ENCODE results near the gene PRSS21. TPM values are rescaled to one million over a fixed set of nuclear protein-coding genes. Genes with fewer than 3 reads are reported as not detected.

The PRSS21 gene
- polyA plus RNA-seq, 1 of the 3 experiments (the other 2 are of a cell fraction), result not detected

- TF ChIP-seq GATA2 (CRISPR knock-in tag; IDR thresholded peaks at IDR 0.05) (no peak), USF2 (IDR thresholded peaks at IDR 0.05; ENCODE audit: borderline replicate concordance, low read depth, low read length) (no peak), YY1 (IDR thresholded peaks at IDR 0.05; ENCODE audit: low read depth) (no peak), FOSL2 (IDR thresholded peaks at IDR 0.05; ENCODE audit: borderline replicate concordance, low read depth) (no peak), JUND (IDR thresholded peaks at IDR 0.05) (no peak), ZBTB33 (IDR thresholded peaks at IDR 0.05; ENCODE audit: borderline replicate concordance, low read depth) (no peak), EP300 (IDR thresholded peaks at IDR 0.05; ENCODE audit: borderline replicate concordance in 1 of 2, low read depth in 1 of 2, low read length in 1 of 2) (no peak), SMC3 (IDR thresholded peaks at IDR 0.05; ENCODE audit: low read depth, low read length) (no peak)
Observed at GRCh38 chr16:2825049-2825742, 8.2 kb downstream of the PRSS21 start (continued).

DNA sequence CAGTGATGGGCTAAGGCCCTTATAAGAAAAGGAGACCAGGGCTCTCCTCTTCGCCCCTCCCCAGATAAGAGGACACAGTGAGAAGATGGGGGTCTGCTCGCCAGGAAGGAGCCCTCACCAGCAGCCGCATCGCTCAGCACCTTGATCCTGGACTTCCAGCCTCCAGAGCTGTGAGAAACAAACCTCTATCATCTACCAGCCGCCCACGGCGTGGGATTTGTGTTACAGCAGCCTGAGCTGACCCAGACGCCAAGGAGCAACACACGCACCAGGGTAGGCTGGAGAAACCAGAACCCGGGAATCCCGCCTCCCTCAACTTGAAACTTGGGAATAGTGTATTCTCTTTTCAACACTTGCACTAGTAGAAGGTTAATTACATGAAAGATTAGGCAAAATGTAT, 8.9 kb downstream of the PRSS21 start:
- Histone ChIP-seq H3K9me2 (no peaks in the 10 kb centered on the region), H4K20me1 (ENCODE audit: insufficient read depth) (no peaks in the 10 kb centered on the region), H3K4me2 (no peak overlapping the region), H3K4me3 (ENCODE audit: low read depth in 2 of 2, low read length in 1 of 2) (no peak overlapping the region), H2AFZ (ENCODE audit: low read depth) (no peak overlapping the region), H3K27me3 (ENCODE audit: insufficient read depth) (no peaks in the 10 kb centered on the region), H3K27ac (ENCODE audit: low read depth in 2 of 2, low read length in 1 of 2) (no peak overlapping the region), H3K36me3 (replicated peaks in 1 of 2; ENCODE audit: control insufficient read depth in 1 of 2, insufficient read depth in 2 of 2, low read length in 1 of 2) (no peaks in the 10 kb centered on the region), H3K9ac (no peak overlapping the region), H3F3A (replicated peaks; ENCODE audit: insufficient read depth) (no peaks in the 10 kb centered on the region), H3K9me3 (no peaks in the 10 kb centered on the region), H3K79me2 (ENCODE audit: insufficient read depth) (no peaks in the 10 kb centered on the region), H3K4me1 (ENCODE audit: control insufficient read depth in 1 of 2, insufficient read depth in 2 of 2, low read depth in 1 of 2, low read length in 1 of 2) (peaks cover 0 to 28% of the 10 kb centered on the region in 2 experiments; a peak in 1 of 4 replicates)
- WGBS (ENCODE audit: low lambda C conversion rate), result 71% methylated on average over 7 of the region's 11 CpGs
- no peak for DNase-seq
- POLR2A ChIA-PET, result no interaction called here
- TF ChIP-seq FOXM1 (IDR thresholded peaks at IDR 0.05; ENCODE audit: low read depth) (no peak), POLR2AphosphoS5 (IDR thresholded peaks at IDR 0.05; ENCODE audit: low read depth, low read length) (no peak), TAF1 (IDR thresholded peaks at IDR 0.05; ENCODE audit: borderline replicate concordance, low read depth, low read length) (no peak), USF2 (IDR thresholded peaks at IDR 0.05; ENCODE audit: borderline replicate concordance, low read depth, low read length) (no peak), RXRA (IDR thresholded peaks at IDR 0.05; ENCODE audit: borderline replicate concordance, low read depth) (no peak), MEF2A (IDR thresholded peaks at IDR 0.05; ENCODE audit: borderline replicate concordance, low read depth) (no peak), YY1 (IDR thresholded peaks at IDR 0.05; ENCODE audit: low read depth) (no peak), GATA2 (CRISPR knock-in tag; IDR thresholded peaks at IDR 0.05) (no peak), JUND (IDR thresholded peaks at IDR 0.05) (no peak), FOSL2 (IDR thresholded peaks at IDR 0.05; ENCODE audit: borderline replicate concordance, low read depth) (no peak), RAD21 (IDR thresholded peaks at IDR 0.05; ENCODE audit: low read length) (no peak), TCF12 (IDR thresholded peaks at IDR 0.05) (no peak), GABPA (IDR thresholded peaks at IDR 0.05; ENCODE audit: low read depth) (no peak), NRF1 (IDR thresholded peaks at IDR 0.05; ENCODE audit: low read depth, low read length) (no peak), RFX5 (IDR thresholded peaks at IDR 0.05; ENCODE audit: low read length) (no peak), EZH2phosphoT487 (IDR thresholded peaks at IDR 0.05; ENCODE audit: borderline replicate concordance, low read depth) (no peak), SMC3 (IDR thresholded peaks at IDR 0.05; ENCODE audit: low read depth, low read length) (no peak)
- TF ChIP-seq, protein P1, sequence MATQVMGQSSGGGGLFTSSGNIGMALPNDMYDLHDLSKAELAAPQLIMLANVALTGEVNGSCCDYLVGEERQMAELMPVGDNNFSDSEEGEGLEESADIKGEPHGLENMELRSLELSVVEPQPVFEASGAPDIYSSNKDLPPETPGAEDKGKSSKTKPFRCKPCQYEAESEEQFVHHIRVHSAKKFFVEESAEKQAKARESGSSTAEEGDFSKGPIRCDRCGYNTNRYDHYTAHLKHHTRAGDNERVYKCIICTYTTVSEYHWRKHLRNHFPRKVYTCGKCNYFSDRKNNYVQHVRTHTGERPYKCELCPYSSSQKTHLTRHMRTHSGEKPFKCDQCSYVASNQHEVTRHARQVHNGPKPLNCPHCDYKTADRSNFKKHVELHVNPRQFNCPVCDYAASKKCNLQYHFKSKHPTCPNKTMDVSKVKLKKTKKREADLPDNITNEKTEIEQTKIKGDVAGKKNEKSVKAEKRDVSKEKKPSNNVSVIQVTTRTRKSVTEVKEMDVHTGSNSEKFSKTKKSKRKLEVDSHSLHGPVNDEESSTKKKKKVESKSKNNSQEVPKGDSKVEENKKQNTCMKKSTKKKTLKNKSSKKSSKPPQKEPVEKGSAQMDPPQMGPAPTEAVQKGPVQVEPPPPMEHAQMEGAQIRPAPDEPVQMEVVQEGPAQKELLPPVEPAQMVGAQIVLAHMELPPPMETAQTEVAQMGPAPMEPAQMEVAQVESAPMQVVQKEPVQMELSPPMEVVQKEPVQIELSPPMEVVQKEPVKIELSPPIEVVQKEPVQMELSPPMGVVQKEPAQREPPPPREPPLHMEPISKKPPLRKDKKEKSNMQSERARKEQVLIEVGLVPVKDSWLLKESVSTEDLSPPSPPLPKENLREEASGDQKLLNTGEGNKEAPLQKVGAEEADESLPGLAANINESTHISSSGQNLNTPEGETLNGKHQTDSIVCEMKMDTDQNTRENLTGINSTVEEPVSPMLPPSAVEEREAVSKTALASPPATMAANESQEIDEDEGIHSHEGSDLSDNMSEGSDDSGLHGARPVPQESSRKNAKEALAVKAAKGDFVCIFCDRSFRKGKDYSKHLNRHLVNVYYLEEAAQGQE (IDR thresholded peaks at IDR 0.05; ENCODE audit: low read depth, low read length), result no peak
- TF ChIP-seq, protein P2, sequence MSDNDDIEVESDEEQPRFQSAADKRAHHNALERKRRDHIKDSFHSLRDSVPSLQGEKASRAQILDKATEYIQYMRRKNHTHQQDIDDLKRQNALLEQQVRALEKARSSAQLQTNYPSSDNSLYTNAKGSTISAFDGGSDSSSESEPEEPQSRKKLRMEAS (IDR thresholded peaks at IDR 0.05; ENCODE audit: low read depth), result no peak
- TF ChIP-seq, protein P3, sequence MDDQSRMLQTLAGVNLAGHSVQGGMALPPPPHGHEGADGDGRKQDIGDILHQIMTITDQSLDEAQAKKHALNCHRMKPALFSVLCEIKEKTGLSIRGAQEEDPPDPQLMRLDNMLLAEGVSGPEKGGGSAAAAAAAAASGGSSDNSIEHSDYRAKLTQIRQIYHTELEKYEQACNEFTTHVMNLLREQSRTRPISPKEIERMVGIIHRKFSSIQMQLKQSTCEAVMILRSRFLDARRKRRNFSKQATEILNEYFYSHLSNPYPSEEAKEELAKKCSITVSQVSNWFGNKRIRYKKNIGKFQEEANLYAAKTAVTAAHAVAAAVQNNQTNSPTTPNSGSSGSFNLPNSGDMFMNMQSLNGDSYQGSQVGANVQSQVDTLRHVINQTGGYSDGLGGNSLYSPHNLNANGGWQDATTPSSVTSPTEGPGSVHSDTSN (IDR thresholded peaks at IDR 0.05), result no peak
- CTCF ChIA-PET, result interaction anchor here (1.7 kb wide), 2 partner anchors 13 to 42 kb away, joined by 6 to 7 read pairs; no protein-coding TSS in a partner anchor
